GM12801 (cell line): ENCODE measurements around the gene BID.

Experiments
- CTCF ChIP-seq: IDR thresholded peaks from one replicate; pipeline ENCODE4 v1.5.1; 2011; ENCODE audit warnings: control low read depth; ENCODE audit not compliant: insufficient read length; ENCODE audit errors: extremely low read depth

Gene BID

GRCh38 chr22:17705951-17706900, 68.0 kb downstream of the BID start:
- TF ChIP-seq CTCF, result no peak

GRCh38 chr22:17705546-17705945, 68.7 kb downstream of the BID start:
- no peak for TF ChIP-seq CTCF

- no peak for TF ChIP-seq CTCF
These were observed 70.5 kb downstream of the BID start for GRCh38 chr22:17703811-17704210.

- TF ChIP-seq CTCF, result no peak
These were observed 73.5 kb downstream of the BID start for GRCh38 chr22:17700778-17701177.

- TF ChIP-seq CTCF, result no peak
These were observed 74.5 kb downstream of the BID start for GRCh38 chr22:17699696-17700340.

GRCh38 chr22:17698948-17699347, 75.3 kb downstream of the BID start:
- TF ChIP-seq CTCF, result no peak

GRCh38 chr22:17695986-17696385, 78.3 kb downstream of the BID start:
- TF ChIP-seq CTCF, result no peak
